HCT116 (cell line): ENCODE results near the gene TTC9. TPM values are rescaled to one million over a fixed set of nuclear protein-coding genes. Genes with fewer than 3 reads are reported as not detected.
A peak's percentile ranks its signal among the peaks of the same experiment; 100 is the strongest.

Experiments used
- ATAC-seq: fragments of 200-7000 bp; cut with Tn5 transposase; 2 replicates; pipeline ENCODE4 v1.9.1; 2020; ENCODE audit warnings: mild to moderate bottlenecking, moderate library complexity
- BruUV-seq: library from RNA; stranded (reverse); fragments of 400-500 nt; replicated peaks from 2 replicates; lab custom pipeline; 2021; lab: Mats Ljungman, UMichigan
- CTCF ChIA-PET: fragments of 300-600 bp; sonication (Branson Sonifier 250); formaldehyde crosslinking; loops from one replicate; lab custom pipeline; 2021; ENCODE audit warnings: antibody characterized with exemption; lab: Charles Lee
- POLR2A ChIA-PET: fragments of 300-600, 350-600 bp; sonication (Branson Sonifier 250); formaldehyde crosslinking; loops from one replicate; lab custom pipeline; 2021; ENCODE audit warnings: antibody characterized with exemption; lab: Charles Lee
- RAD21 ChIA-PET, 2 experiments: fragments of 300-600 bp; sonication (Branson Sonifier 250); formaldehyde crosslinking; loops; one replicate each; lab custom pipeline; 2023; ENCODE audit warnings: low total read pairs in 2 of 2; ENCODE audit not compliant: uncharacterized antibody in 2 of 2, unreplicated experiment in 2 of 2, low non-redundant PET in 1 of 2; lab: Charles Lee
- DNase-seq: peaks from one replicate; pipeline ENCODE4 v3.0.0-alpha.2; 2010; ENCODE audit warnings: low read depth, low spot score
- H2AFZ ChIP-seq: fragments of 200-600 bp; shearing (Covaris generic), sonication (generic); 2 replicates; pipeline ENCODE4 v1.6.1; 2017; ENCODE audit warnings: low read depth, mixed run types, mixed read lengths, antibody characterized with exemption, low read length; ENCODE audit not compliant: poor library complexity, severe bottlenecking
- H3K27ac ChIP-seq: 2 replicates; pipeline ENCODE4 v1.5.1; 2012; ENCODE audit warnings: low read depth, low read length
- H3K27me3 ChIP-seq: fragments of 200-600 bp; sonication (generic); 2 replicates; pipeline ENCODE4 v1.6.1; 2016; ENCODE audit warnings: mixed run types, low read length, mixed read lengths; ENCODE audit not compliant: insufficient read depth
- H3K36me3 ChIP-seq, 2 experiments: fragments of 200-500 bp in 1 of 2; fragments of 200-600 bp in 1 of 2; sonication (Bioruptor generic) in 1 of 2; sonication (generic) in 1 of 2; 2 replicates each; pipeline versions ENCODE4 v1.5.1 to v1.6.1; 2014 to 2016; ENCODE audit warnings: low read length in 2 of 2, inconsistent platforms in 1 of 2, mixed read lengths in 1 of 2, mixed run types in 1 of 2; ENCODE audit not compliant: insufficient read depth in 2 of 2, control insufficient read depth in 1 of 2
- H3K4me1 ChIP-seq, 2 experiments: fragments of 200-600 bp in 1 of 2; sonication (generic) in 1 of 2; 2 replicates each; pipeline versions ENCODE4 v1.5.1 to v1.6.1; 2012 to 2017; ENCODE audit warnings: low read length in 2 of 2, inconsistent platforms in 1 of 2, mild to moderate bottlenecking in 1 of 2, mixed read lengths in 1 of 2, mixed run types in 1 of 2, moderate library complexity in 1 of 2; ENCODE audit not compliant: insufficient read depth in 2 of 2, control insufficient read depth in 1 of 2
- H3K4me2 ChIP-seq: fragments of 200-600 bp; sonication (generic); 2 replicates; pipeline ENCODE4 v1.6.1; 2017; ENCODE audit warnings: mixed run types, low read length, mixed read lengths
- H3K4me3 ChIP-seq, 2 experiments: fragments of 200-600 bp in 1 of 2; sonication (generic) in 1 of 2; replicated peaks in 1 of 2; 2 replicates each; pipeline ENCODE4 v1.5.1; 2011 to 2016; ENCODE audit warnings: low read length in 2 of 2, control low read depth in 1 of 2, low read depth in 1 of 2, mild to moderate bottlenecking in 1 of 2, mixed read lengths in 1 of 2, mixed run types in 1 of 2
- H3K79me2 ChIP-seq: fragments of 200-600 bp; sonication (generic); 2 replicates; pipeline ENCODE4 v1.6.1; 2017; ENCODE audit warnings: mild to moderate bottlenecking, mixed run types, low read length, moderate library complexity, mixed read lengths; ENCODE audit not compliant: insufficient read depth
- H3K9ac ChIP-seq: fragments of 200-600 bp; sonication (generic); 2 replicates; pipeline ENCODE4 v1.6.1; 2016; ENCODE audit warnings: low read length, mixed read lengths
- H3K9me2 ChIP-seq: fragments of 200-600 bp; sonication (generic), shearing (Covaris generic); 2 replicates; pipeline ENCODE4 v1.6.1; 2017; ENCODE audit warnings: mixed run types, mild to moderate bottlenecking, moderate library complexity; ENCODE audit not compliant: insufficient read depth
- H3K9me3 ChIP-seq, 2 experiments: fragments of 200-500 bp in 1 of 2; fragments of 200-600 bp in 1 of 2; sonication (Bioruptor generic) in 1 of 2; sonication (generic) in 1 of 2; 2 replicates each; pipeline ENCODE4 v1.6.1; 2014 to 2017; ENCODE audit warnings: low read length in 2 of 2, mixed read lengths in 2 of 2, inconsistent platforms in 1 of 2, low read depth in 1 of 2, mild to moderate bottlenecking in 1 of 2, mixed run types in 1 of 2, moderate library complexity in 1 of 2; ENCODE audit not compliant: control insufficient read depth in 1 of 2, insufficient read depth in 1 of 2
- H4K20me1 ChIP-seq: fragments of 200-600 bp; sonication (generic), shearing (Covaris generic); 2 replicates; pipeline ENCODE4 v1.6.1; 2017; ENCODE audit warnings: mixed run types, mild to moderate bottlenecking, moderate library complexity; ENCODE audit not compliant: insufficient read depth
- EZH2phosphoT487 ChIP-seq: fragments of 200-600 bp; IDR thresholded peaks from 2 replicates; pipeline ENCODE4 v1.6.1; 2018; ENCODE audit warnings: antibody characterized with exemption, borderline replicate concordance
- JUND ChIP-seq: IDR thresholded peaks from 2 replicates; pipeline ENCODE4 v1.6.1; 2012
- POLR2A ChIP-seq: IDR thresholded peaks from 2 replicates; pipeline ENCODE4 v1.7.0; 2011; ENCODE audit warnings: borderline replicate concordance; ENCODE audit not compliant: insufficient read depth, insufficient read length; ENCODE audit errors: extremely low read depth
- SIN3A ChIP-seq: IDR thresholded peaks from 2 replicates; pipeline ENCODE4 v1.6.1; 2012; ENCODE audit warnings: low read depth
- SP1 ChIP-seq: IDR thresholded peaks from 2 replicates; pipeline ENCODE4 v1.6.1; 2012; ENCODE audit warnings: low read depth
- TCF7L2 ChIP-seq: IDR thresholded peaks from 2 replicates; pipeline ENCODE4 v1.7.0; 2011; ENCODE audit warnings: borderline replicate concordance, inconsistent platforms; ENCODE audit not compliant: insufficient read depth, insufficient read length; ENCODE audit errors: extremely low read depth
- intact Hi-C: fragments of 100-400 bp; cut with micrococcal nuclease; formaldehyde crosslinking; loops from 2 replicates; pipeline ENCODE4 v1.10.0; 2022
- total RNA-seq: library from RNA; stranded (reverse); gene quantifications from one replicate; pipeline ENCODE4 v1.2.1, GENCODE V29; 2021; ENCODE audit not compliant: unreplicated experiment
- TF ChIP-seq, protein P1 (sequence below): IDR thresholded peaks from 2 replicates; pipeline ENCODE4 v1.6.1; 2012
- TF ChIP-seq, protein P2 (sequence below): IDR thresholded peaks from 2 replicates; pipeline ENCODE4 v1.6.1; 2012; ENCODE audit warnings: low read depth

The TTC9 gene
- total RNA-seq, 1 experiment from 2014 or later = 2.4 TPM

GRCh38 chr14:70697701-70698100, 56.0 kb downstream of the TTC9 start:
- no peak for ATAC-seq
- CTCF ChIA-PET = interaction anchor here (0.9 kb wide), 1 partner anchor 16 kb away, joined by 4 read pairs; no protein-coding TSS in a partner anchor
- no peak for TF ChIP-seq POLR2A
- TF ChIP-seq SIN3A = no peak
- TF ChIP-seq, protein P1, sequence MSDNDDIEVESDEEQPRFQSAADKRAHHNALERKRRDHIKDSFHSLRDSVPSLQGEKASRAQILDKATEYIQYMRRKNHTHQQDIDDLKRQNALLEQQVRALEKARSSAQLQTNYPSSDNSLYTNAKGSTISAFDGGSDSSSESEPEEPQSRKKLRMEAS = peak; percentile 49; the same call in 1 of the 2 replicates
- TF ChIP-seq EZH2phosphoT487 = no peak
- no peak; the same call in 1 of the 2 replicates for TF ChIP-seq SP1
- TF ChIP-seq, protein P2, sequence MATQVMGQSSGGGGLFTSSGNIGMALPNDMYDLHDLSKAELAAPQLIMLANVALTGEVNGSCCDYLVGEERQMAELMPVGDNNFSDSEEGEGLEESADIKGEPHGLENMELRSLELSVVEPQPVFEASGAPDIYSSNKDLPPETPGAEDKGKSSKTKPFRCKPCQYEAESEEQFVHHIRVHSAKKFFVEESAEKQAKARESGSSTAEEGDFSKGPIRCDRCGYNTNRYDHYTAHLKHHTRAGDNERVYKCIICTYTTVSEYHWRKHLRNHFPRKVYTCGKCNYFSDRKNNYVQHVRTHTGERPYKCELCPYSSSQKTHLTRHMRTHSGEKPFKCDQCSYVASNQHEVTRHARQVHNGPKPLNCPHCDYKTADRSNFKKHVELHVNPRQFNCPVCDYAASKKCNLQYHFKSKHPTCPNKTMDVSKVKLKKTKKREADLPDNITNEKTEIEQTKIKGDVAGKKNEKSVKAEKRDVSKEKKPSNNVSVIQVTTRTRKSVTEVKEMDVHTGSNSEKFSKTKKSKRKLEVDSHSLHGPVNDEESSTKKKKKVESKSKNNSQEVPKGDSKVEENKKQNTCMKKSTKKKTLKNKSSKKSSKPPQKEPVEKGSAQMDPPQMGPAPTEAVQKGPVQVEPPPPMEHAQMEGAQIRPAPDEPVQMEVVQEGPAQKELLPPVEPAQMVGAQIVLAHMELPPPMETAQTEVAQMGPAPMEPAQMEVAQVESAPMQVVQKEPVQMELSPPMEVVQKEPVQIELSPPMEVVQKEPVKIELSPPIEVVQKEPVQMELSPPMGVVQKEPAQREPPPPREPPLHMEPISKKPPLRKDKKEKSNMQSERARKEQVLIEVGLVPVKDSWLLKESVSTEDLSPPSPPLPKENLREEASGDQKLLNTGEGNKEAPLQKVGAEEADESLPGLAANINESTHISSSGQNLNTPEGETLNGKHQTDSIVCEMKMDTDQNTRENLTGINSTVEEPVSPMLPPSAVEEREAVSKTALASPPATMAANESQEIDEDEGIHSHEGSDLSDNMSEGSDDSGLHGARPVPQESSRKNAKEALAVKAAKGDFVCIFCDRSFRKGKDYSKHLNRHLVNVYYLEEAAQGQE = no peak
- TF ChIP-seq JUND = no peak
- TF ChIP-seq TCF7L2 = no peak
- TF ChIP-seq, all 23 proteins: peak for 1
- DNase-seq = no peak
- Histone ChIP-seq H3K4me1 (peaks cover 4 to 19% of the 10 kb centered on the region in 2 experiments; a peak in 3 of 4 replicates), H3K9me2 (no peaks in the 10 kb centered on the region), H3K36me3 (no peaks in the 10 kb centered on the region), H3K79me2 (no peaks in the 10 kb centered on the region), H2AFZ (peak overlapping the region; percentile 24), H3K4me2 (peak overlapping the region; percentile 32), H4K20me1 (no peaks in the 10 kb centered on the region), H3K9ac (no peak overlapping the region), H3K9me3 (no peaks in the 10 kb centered on the region), H3K4me3 (no peak overlapping the region), H3K27me3 (no peaks in the 10 kb centered on the region), H3K27ac (no peak overlapping the region)
- intact Hi-C loops = no loop called here
- POLR2A ChIA-PET = no interaction called here
- RAD21 ChIA-PET = no interaction called here
- BruUV-seq = no TSS peak
